GM18507 (cell line): ENCODE data around the gene IL1R2.

Source experiments
- DNase-seq: peaks from one replicate; pipeline ENCODE4 v3.0.0; 2011; ENCODE audit warnings: low read depth; ENCODE audit not compliant: insufficient read length; ENCODE audit errors: extremely low spot score
- FAIRE-seq: peaks from 2 replicates; lab custom pipeline; 2011; peaks lifted over from hg19 to GRCh38; lab: Jason Lieb, UNC

The IL1R2 gene

GRCh38 chr2:102014041-102014345, 22.2 kb downstream of the IL1R2 start:
- FAIRE-seq (no peak), DNase-seq (no peak)

- FAIRE-seq (no peak), DNase-seq (no peak)
These were observed 23.6 kb downstream of the IL1R2 start for GRCh38 chr2:102015399-102015798.

GRCh38 chr2:102016399-102016955, 24.7 kb downstream of the IL1R2 start:
- FAIRE-seq = no peak
- DNase-seq = no peak

DNA sequence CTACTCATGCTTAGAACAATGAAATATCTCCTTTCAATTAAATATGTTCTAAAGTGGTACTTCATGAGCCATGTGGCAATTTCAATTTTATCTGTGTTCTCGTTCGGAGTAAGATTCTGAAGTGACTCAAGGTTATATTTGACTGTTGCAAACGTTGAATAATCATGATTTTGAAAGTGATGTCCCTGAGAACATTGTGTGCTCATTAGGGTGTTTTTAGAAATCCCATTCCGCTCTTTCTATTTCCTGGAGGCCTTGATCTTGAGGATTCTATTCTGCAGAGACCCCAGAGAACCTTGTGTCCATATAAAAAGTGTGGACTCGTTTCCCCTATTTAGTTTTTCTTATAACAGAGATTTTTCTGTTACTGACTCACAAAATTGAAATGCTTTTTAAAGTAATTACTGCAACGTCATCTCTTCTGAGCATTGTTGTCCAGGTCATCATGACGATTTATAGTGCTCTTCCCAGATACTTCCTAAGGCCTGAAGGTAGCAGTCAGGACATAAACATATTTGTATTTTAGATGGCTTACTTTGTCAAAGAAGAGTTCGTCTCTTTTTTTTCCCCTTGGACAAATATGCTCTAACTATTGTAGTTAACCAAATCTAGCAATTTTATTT, 27.2 kb downstream of the IL1R2 start:
- DNase-seq (no peak), FAIRE-seq (no peak)

DNA sequence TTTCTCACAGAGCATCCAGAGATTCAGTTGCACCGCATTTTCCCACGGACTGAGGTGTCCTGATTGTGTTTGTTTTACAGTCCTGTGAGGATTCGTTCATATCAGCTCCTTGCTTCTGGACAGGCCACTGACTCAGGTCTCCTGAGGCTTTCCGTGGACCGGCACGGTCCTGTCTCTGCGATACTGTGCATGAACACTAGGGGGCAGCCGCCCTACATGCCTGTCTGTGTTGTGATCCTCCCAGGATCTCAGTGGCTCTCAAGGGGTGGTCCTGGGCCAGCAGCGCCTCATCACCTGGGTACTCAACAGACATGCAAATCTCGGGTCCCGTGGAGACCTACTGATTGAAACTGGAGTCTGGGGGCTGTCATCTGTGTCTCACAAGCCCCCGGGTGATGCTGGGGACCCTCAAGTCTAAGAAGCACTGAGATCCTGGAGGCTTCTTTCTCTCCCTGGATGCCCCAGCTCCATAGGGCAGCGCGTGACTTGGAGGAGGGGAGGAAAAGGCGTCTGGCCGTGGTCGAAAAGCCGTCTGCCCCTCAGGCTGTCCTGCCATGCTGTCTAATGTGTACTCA, 28.9 kb downstream of the IL1R2 start:
- DNase-seq (peak; percentile 44), FAIRE-seq (peak; percentile 91)

- DNase-seq (no peak), FAIRE-seq (no peak)
These were observed 30.0 kb downstream of the IL1R2 start for GRCh38 chr2:102021779-102022178.

DNA sequence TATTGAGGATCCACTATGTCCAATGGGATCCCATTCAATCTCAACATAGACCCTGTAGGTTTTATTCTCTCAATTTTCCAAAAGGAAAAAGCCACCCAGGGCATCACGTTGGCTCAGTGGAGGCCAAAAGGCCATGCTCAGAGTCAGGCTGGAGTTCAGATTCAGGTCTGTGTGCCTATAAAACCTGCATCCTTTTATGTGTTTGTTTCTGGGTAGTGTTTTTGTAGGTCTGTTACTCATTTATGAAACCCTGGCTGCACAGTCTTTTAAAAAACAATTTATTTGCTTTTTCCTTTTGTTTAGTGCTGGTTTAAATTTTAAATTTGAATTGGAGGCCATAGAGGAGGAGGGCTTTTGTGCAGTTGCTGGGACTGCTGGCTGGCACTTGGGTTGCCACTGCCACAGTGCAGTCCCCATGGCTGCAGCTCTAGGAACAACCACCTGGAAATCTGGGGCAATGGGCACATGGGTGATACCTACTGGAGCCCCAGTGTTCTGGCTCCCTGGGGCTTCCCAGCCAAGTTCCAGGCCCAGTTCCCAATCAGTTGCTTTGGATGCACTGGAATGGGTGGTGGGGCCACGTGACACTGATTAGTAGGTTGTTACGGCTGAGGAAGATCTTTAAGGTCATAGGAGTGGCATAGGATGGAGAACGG, 31.3 kb downstream of the IL1R2 start:
- FAIRE-seq (no peak), DNase-seq (no peak)

GRCh38 chr2:102024410-102024809, 32.6 kb downstream of the IL1R2 start:
- DNase-seq (no peak), FAIRE-seq (no peak)

DNA sequence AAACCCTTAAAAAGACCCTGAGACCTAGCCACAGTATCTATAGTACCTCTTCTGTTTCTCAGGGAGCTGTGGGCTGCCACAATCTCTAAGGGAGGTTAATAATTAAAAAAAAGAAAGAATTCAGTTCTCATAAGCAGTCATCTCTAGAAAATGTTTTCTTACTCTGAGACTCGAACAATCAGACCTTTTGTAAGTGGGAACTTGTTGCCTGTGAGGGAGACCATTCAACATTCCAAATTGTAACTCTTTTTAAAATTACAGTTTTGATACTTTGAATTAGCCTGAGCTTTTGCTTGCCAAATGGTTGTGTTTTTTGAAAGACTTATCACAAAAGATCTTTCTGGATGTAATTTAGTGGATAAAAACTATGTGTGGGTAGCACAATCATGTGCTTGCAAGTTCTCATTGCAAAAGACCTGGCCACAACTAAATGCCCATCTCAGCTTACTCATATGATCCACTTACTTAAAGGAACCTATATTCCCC, 33.3 kb downstream of the IL1R2 start:
- peak; percentile 80 for FAIRE-seq

GRCh38 chr2:102025583-102026267, 34.0 kb downstream of the IL1R2 start:
- FAIRE-seq = peak; percentile 78
- DNase-seq = no peak

More for the DNA sequence above, 33.3 kb downstream of the IL1R2 start:
- peak; percentile 45 for DNase-seq

DNA sequence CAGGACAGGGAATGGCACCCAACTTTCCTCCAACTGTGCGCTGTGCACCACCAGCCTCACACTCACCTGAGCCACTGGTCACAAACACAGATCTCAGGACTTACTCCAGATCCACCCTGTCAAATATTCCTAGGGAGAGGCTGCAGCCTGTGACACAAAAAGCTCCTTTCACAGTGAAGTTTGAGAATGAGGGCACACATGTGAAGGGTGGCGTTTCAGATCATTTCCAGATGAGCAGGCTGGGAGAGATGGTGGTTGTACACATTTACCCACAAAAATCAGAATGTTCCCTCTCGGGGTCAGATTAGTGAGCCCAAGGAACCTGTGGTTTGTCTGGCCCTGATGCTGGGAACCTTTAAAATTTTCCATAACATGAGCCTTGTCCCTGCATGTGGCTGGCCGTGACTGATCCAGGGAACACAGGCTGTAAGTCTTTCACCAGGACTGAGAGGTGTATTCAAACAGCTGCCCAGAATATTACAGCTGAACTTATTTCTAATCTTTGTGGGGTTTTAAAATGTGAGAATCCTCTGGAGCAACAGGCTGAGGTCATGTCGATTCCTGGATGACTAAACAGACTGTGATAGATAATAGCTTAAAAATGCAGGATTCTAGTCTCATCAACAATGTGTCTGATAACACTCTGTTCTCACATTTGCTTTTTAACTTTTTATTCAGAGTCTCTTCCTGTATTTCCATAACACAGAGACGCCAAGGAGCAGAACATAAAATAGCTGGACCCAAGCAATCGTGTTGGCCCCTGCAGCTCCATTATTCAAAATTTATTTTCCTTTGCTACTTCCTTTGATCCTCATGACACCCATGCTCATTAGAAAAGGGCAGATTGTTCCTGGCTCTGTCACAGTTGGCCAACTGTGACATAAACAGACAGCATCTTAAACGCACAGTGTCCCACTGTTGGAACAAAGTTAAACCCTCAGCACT, 35.5 kb downstream of the IL1R2 start:
- FAIRE-seq = peak; percentile 26
- no peak for DNase-seq

- no peak for FAIRE-seq
- DNase-seq = no peak
These were observed 36.7 kb downstream of the IL1R2 start for GRCh38 chr2:102028470-102028869.

GRCh38 chr2:102029405-102029804, 37.6 kb downstream of the IL1R2 start:
- DNase-seq = no peak
- FAIRE-seq = no peak

DNA sequence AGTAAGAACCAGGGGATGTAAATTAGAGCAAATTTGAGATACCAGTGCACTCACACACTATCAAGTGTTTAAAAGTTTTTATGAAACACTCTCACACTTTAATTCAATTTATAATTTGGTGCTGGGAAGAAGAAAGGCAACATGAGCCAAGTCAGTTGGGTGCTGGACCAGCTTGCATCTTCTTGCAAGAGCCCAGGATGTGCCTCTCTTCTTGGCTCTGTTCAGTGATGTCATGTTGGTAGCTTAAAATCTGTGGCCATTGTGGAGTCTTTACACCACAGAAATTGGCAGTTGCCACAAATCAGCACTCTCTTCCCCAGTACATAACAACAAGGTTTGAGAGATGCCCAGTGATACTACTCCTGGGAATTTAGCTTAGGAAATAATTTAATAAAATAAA, 38.2 kb downstream of the IL1R2 start:
- FAIRE-seq = no peak
- DNase-seq = no peak

DNA sequence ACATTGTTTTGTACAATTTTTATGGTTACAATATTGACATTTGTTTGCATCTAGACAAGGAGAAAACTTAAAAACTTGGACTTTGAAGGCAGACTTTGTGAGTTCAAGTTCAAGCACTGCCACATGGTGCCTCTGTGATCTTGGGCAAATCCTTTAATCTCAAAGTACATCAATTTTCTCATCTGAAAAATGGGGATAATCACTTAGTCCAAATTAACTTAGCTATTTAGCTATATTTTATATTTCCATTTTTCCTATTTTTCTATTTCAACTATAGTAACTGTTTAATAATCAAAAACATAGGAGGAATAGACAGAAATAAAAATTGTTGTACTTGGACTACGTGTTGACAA, 38.7 kb downstream of the IL1R2 start:
- DNase-seq (no peak), FAIRE-seq (no peak)

GRCh38 chr2:102030855-102031527, 39.2 kb downstream of the IL1R2 start:
- FAIRE-seq (no peak), DNase-seq (no peak)

- DNase-seq (no peak), FAIRE-seq (no peak)
These were observed 40.7 kb downstream of the IL1R2 start for GRCh38 chr2:102032368-102033030.

- FAIRE-seq (peak; percentile 75), DNase-seq (no peak)
These were observed 41.4 kb downstream of the IL1R2 start for GRCh38 chr2:102033031-102033749.
